SK-N-SH (cell line): ENCODE results near the gene ATXN7L3.

ENCODE experiments used
- EP300 ChIP-seq, 2 experiments: IDR thresholded peaks; 2 replicates each; pipeline versions ENCODE4 v1.4.0 to v1.6.1; 2012; ENCODE audit warnings: borderline replicate concordance in 1 of 2, low read depth in 1 of 2, low read length in 1 of 2
- FOXJ3 ChIP-seq: sonication (generic); formaldehyde crosslinking; IDR thresholded peaks from 2 replicates; pipeline ENCODE4 v1.5.1; 2020; ENCODE audit warnings: mild to moderate bottlenecking, missing genetic modification reagents
- GABPA ChIP-seq: IDR thresholded peaks from 2 replicates; pipeline ENCODE4 v1.4.0; 2012; ENCODE audit warnings: low read depth, mild to moderate bottlenecking
- GATA2 ChIP-seq: sonication (generic); formaldehyde crosslinking; IDR thresholded peaks from 2 replicates; pipeline ENCODE4 v1.5.0; 2020; ENCODE audit warnings: mild to moderate bottlenecking, missing genetic modification reagents
- RFX5 ChIP-seq: IDR thresholded peaks from 2 replicates; pipeline ENCODE4 v1.6.1; 2012; ENCODE audit warnings: mild to moderate bottlenecking, improper control_type of control experiment, low read length
- RXRA ChIP-seq: IDR thresholded peaks from 2 replicates; pipeline ENCODE4 v1.4.0; 2012; ENCODE audit warnings: low read depth, mild to moderate bottlenecking, borderline replicate concordance
- TF ChIP-seq, protein P1 (sequence below): IDR thresholded peaks from 2 replicates; pipeline ENCODE4 v1.4.0; 2012; ENCODE audit warnings: low read depth, borderline replicate concordance
- TF ChIP-seq, protein P2 (sequence below): fragments of 200-600 bp; sonication (generic); IDR thresholded peaks from 2 replicates; pipeline ENCODE4 v1.6.1; 2017; ENCODE audit warnings: antibody characterized with exemption, mild to moderate bottlenecking, moderate library complexity
- TF ChIP-seq, protein P3 (sequence below): fragments of 150-350 bp; IDR thresholded peaks from 2 replicates; pipeline ENCODE4 v1.6.1; 2017; ENCODE audit warnings: antibody characterized with exemption, low read length, low read depth, borderline replicate concordance

DNA sequence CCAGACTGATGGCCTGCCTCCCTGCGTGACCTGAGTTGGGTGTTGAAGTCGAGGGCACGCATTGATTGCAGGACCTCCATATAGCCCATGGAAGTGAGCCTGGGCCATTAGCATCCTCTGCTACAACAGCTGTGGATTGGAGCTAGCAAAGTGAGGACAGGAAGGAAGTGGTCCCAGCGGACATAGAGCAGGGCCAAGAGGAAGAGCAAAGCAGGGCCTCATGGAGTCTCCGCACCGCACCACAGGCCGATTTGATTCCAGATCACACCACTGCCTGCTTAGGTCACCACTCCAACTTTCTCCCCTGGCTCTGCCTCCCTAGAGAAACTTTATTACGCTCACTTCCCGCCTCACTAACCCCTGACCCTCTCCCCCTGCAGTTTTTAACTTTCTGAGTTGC lies 30.5 kb upstream of the ATXN7L3 start:
- TF ChIP-seq, protein P1, sequence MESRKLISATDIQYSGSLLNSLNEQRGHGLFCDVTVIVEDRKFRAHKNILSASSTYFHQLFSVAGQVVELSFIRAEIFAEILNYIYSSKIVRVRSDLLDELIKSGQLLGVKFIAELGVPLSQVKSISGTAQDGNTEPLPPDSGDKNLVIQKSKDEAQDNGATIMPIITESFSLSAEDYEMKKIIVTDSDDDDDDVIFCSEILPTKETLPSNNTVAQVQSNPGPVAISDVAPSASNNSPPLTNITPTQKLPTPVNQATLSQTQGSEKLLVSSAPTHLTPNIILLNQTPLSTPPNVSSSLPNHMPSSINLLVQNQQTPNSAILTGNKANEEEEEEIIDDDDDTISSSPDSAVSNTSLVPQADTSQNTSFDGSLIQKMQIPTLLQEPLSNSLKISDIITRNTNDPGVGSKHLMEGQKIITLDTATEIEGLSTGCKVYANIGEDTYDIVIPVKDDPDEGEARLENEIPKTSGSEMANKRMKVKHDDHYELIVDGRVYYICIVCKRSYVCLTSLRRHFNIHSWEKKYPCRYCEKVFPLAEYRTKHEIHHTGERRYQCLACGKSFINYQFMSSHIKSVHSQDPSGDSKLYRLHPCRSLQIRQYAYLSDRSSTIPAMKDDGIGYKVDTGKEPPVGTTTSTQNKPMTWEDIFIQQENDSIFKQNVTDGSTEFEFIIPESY = no peak
- no peak for TF ChIP-seq EP300 (IDR thresholded peaks at IDR 0.05; ENCODE audit: borderline replicate concordance in 1 of 2, low read depth in 1 of 2, low read length in 1 of 2)
- TF ChIP-seq GABPA = no peak
- TF ChIP-seq, protein P2, sequence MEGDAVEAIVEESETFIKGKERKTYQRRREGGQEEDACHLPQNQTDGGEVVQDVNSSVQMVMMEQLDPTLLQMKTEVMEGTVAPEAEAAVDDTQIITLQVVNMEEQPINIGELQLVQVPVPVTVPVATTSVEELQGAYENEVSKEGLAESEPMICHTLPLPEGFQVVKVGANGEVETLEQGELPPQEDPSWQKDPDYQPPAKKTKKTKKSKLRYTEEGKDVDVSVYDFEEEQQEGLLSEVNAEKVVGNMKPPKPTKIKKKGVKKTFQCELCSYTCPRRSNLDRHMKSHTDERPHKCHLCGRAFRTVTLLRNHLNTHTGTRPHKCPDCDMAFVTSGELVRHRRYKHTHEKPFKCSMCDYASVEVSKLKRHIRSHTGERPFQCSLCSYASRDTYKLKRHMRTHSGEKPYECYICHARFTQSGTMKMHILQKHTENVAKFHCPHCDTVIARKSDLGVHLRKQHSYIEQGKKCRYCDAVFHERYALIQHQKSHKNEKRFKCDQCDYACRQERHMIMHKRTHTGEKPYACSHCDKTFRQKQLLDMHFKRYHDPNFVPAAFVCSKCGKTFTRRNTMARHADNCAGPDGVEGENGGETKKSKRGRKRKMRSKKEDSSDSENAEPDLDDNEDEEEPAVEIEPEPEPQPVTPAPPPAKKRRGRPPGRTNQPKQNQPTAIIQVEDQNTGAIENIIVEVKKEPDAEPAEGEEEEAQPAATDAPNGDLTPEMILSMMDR = no peak
- TF ChIP-seq RFX5 = no peak
- TF ChIP-seq GATA2 (CRISPR knock-in tag) = no peak
- TF ChIP-seq RXRA = no peak
- TF ChIP-seq, protein P3, sequence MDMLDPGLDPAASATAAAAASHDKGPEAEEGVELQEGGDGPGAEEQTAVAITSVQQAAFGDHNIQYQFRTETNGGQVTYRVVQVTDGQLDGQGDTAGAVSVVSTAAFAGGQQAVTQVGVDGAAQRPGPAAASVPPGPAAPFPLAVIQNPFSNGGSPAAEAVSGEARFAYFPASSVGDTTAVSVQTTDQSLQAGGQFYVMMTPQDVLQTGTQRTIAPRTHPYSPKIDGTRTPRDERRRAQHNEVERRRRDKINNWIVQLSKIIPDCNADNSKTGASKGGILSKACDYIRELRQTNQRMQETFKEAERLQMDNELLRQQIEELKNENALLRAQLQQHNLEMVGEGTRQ = no peak
- TF ChIP-seq FOXJ3 = no peak
